SU-DHL-6 (cell line): ENCODE data around the gene BEGAIN.

Source experiments
- CTCF ChIP-seq: fragments of 200-600 bp; sonication (generic); IDR thresholded peaks from one replicate; pipeline ENCODE4 v1.5.1; 2017; ENCODE audit warnings: antibody characterized with exemption, mild to moderate bottlenecking, low read length, moderate library complexity; ENCODE audit not compliant: insufficient read depth, poor library complexity, severe bottlenecking
- EZH2phosphoT487 ChIP-seq: fragments of 200-600 bp; sonication (generic), shearing (Covaris generic); conservative IDR thresholded peaks from 2 replicates; pipeline ENCODE4 v1.6.1; 2018; ENCODE audit warnings: mild to moderate bottlenecking, antibody characterized with exemption, low read length, moderate library complexity, mixed read lengths

- TF ChIP-seq CTCF (no peak), EZH2phosphoT487 (no peak)
Observed at GRCh38 chr14:100608064-100608463, 20.8 kb upstream of the BEGAIN start.
